ENCODE measurements around the gene BNIP5.

- TF ChIP-seq POLR2AphosphoS5 (IDR thresholded peaks at IDR 0.05; ENCODE audit: borderline replicate concordance, low read depth, low read length) (no peak), EZH2 (IDR thresholded peaks at IDR 0.05) (no peak)
Observed at GRCh38 chr6:36309203-36309602, 27.5 kb downstream of the BNIP5 start.
